ENCODE results near the gene CDCP2. TPM values are rescaled to one million over a fixed set of nuclear protein-coding genes. Genes with fewer than 3 reads are reported as not detected.
"Not testable (repeated sequence)": the region's sequence is repeated elsewhere in the genome, so short reads cannot be mapped to it uniquely, and the experiment has no call there.

The CDCP2 gene
- total and polyA plus RNA-seq, 7 donors: not detected

GRCh38 chr1:54095546-54096226, 57.1 kb downstream of the CDCP2 start:
- no peaks in the 10 kb centered on the region for H3K9me3 ChIP-seq
- no peak for ATAC-seq
- 68 to 72% (median 72%) methylated on average over 8 of the region's 8 CpGs for WGBS, 3 donors
- H3K4me1 ChIP-seq: no peaks in the 10 kb centered on the region
- H3K27ac ChIP-seq: no peak overlapping the region
- no peak for DNase-seq
- H3K36me3 ChIP-seq (ENCODE audit: insufficient read depth in 1 of 2, low read depth in 1 of 2): peaks cover 0 to 9% of the 10 kb centered on the region in 2 donors
- H3K4me3 ChIP-seq: no peak overlapping the region
- intact Hi-C loops (cut with DNase I): no loop called here
- no peaks in the 10 kb centered on the region for H3K27me3 ChIP-seq (ENCODE audit: insufficient read depth in 3 of 3, low read length in 2 of 3)
- no peak for TF ChIP-seq CTCF (IDR thresholded peaks at IDR 0.05)

GRCh38 chr1:54094730-54095105, 58.1 kb downstream of the CDCP2 start:
- DNase-seq; H3K27ac ChIP-seq; H3K4me1 ChIP-seq; ATAC-seq; H3K9me3 ChIP-seq; intact Hi-C loops (cut with DNase I); H3K4me3 ChIP-seq; H3K27me3 ChIP-seq (ENCODE audit: insufficient read depth in 3 of 3, low read length in 2 of 3): not testable (repeated sequence)
- 48 to 100% (median 56%) methylated on average over 1 of the region's 1 CpG for WGBS, 3 donors
- H3K36me3 ChIP-seq (ENCODE audit: insufficient read depth in 1 of 2, low read depth in 1 of 2): peaks cover 0 to 11% of the 10 kb centered on the region in 2 donors

GRCh38 chr1:54094001-54094729, 58.6 kb downstream of the CDCP2 start:
- no peak overlapping the region for H3K4me3 ChIP-seq
- no peaks in the 10 kb centered on the region for H3K9me3 ChIP-seq
- TF ChIP-seq CTCF (IDR thresholded peaks at IDR 0.05): no peak
- no peaks in the 10 kb centered on the region for H3K4me1 ChIP-seq
- 86 to 92% (median 89%) methylated on average over 4 of the region's 4 CpGs for WGBS, 3 donors
- ATAC-seq (no peak), DNase-seq (no peak)
- intact Hi-C loops (cut with DNase I): no loop called here
- no peaks in the 10 kb centered on the region for H3K27me3 ChIP-seq (ENCODE audit: insufficient read depth in 3 of 3, low read length in 2 of 3)
- peaks cover 0 to 16% of the 10 kb centered on the region in 2 donors for H3K36me3 ChIP-seq (ENCODE audit: insufficient read depth in 1 of 2, low read depth in 1 of 2)
- no peak overlapping the region for H3K27ac ChIP-seq

- H3K9me3 ChIP-seq: no peaks in the 10 kb centered on the region
- no peaks in the 10 kb centered on the region for H3K4me1 ChIP-seq
- WGBS, 3 donors: 87 to 97% (median 88%) methylated on average over 3 of the region's 3 CpGs
- H3K27me3 ChIP-seq (ENCODE audit: insufficient read depth in 3 of 3, low read length in 2 of 3): no peaks in the 10 kb centered on the region
- no peak overlapping the region for H3K27ac ChIP-seq
- no peak overlapping the region for H3K4me3 ChIP-seq
- H3K36me3 ChIP-seq (ENCODE audit: insufficient read depth in 1 of 2, low read depth in 1 of 2): peaks cover 0 to 15% of the 10 kb centered on the region in 2 donors
- DNase-seq (no peak), ATAC-seq (no peak)
- TF ChIP-seq CTCF (IDR thresholded peaks at IDR 0.05): no peak
- intact Hi-C loops (cut with DNase I): no loop called here
These were observed 61.1 kb downstream of the CDCP2 start for GRCh38 chr1:54091666-54092065.

- WGBS, 3 donors: 93 to 95% (median 94%) methylated on average over 5 of the region's 5 CpGs
These were observed 64.4 kb downstream of the CDCP2 start for GRCh38 chr1:54088385-54088784.

More at GRCh38 chr1:54088385-54088784, 64.4 kb downstream of the CDCP2 start:
- no peak overlapping the region for H3K4me3 ChIP-seq
- ATAC-seq: no peak
- DNase-seq: no peak
- TF ChIP-seq CTCF (IDR thresholded peaks at IDR 0.05): no peak
- H3K36me3 ChIP-seq (ENCODE audit: insufficient read depth in 1 of 2, low read depth in 1 of 2): peaks cover 0 to 10% of the 10 kb centered on the region in 2 donors
- H3K4me1 ChIP-seq: no peaks in the 10 kb centered on the region
- H3K27ac ChIP-seq: no peak overlapping the region
- no peaks in the 10 kb centered on the region for H3K9me3 ChIP-seq
- intact Hi-C loops (cut with DNase I): no loop called here
- H3K27me3 ChIP-seq (ENCODE audit: insufficient read depth in 3 of 3, low read length in 2 of 3): no peaks in the 10 kb centered on the region
